LNCaP clone FGC (cell line): ENCODE data around the gene AK8.

Source experiments
- DNase-seq: peaks from one replicate; pipeline ENCODE4 v3.0.0-alpha.2; 2011; ENCODE audit warnings: low read depth
- H3K4me3 ChIP-seq: 2 replicates; pipeline ENCODE4 v1.5.1; 2011; ENCODE audit warnings: mild to moderate bottlenecking, low read depth, low read length, control low read depth
- TF ChIP-seq, protein P1 (sequence below): IDR thresholded peaks from 2 replicates; pipeline ENCODE4 v1.5.1; 2012; ENCODE audit warnings: mild to moderate bottlenecking; ENCODE audit not compliant: control insufficient read depth, insufficient read depth; ENCODE audit errors: extremely low read depth

Gene AK8

DNA sequence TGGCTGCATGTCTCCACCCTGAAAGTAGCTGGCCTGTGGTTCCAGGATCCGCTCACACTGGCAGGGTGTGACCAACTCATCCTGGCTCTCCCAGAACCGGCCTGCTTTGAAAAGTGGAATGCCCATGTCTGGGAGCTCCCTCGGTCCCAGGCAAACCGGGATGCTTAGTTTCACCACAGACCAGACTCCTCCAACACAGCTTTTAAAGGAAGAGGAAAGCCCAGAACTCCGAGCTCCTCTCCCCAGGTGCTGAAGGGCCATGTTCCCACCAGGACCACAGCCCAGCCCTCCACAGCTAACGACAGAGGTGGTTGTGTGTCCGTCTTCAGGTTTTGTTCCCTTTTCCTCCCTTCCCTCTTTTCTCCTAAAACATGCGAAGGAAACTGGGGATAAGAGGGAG, 169.8 kb downstream of the AK8 start:
- TF ChIP-seq, protein P1, sequence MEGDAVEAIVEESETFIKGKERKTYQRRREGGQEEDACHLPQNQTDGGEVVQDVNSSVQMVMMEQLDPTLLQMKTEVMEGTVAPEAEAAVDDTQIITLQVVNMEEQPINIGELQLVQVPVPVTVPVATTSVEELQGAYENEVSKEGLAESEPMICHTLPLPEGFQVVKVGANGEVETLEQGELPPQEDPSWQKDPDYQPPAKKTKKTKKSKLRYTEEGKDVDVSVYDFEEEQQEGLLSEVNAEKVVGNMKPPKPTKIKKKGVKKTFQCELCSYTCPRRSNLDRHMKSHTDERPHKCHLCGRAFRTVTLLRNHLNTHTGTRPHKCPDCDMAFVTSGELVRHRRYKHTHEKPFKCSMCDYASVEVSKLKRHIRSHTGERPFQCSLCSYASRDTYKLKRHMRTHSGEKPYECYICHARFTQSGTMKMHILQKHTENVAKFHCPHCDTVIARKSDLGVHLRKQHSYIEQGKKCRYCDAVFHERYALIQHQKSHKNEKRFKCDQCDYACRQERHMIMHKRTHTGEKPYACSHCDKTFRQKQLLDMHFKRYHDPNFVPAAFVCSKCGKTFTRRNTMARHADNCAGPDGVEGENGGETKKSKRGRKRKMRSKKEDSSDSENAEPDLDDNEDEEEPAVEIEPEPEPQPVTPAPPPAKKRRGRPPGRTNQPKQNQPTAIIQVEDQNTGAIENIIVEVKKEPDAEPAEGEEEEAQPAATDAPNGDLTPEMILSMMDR = no peak
- H3K4me3 ChIP-seq = no peak overlapping the region

GRCh38 chr9:132703336-132703735, 174.7 kb downstream of the AK8 start:
- no peak overlapping the region for H3K4me3 ChIP-seq
- TF ChIP-seq, protein P1 = no peak
- DNase-seq = peak; percentile 25

More for the DNA sequence above, 169.8 kb downstream of the AK8 start:
- DNase-seq = no peak

- no peak for DNase-seq
- no peak overlapping the region for H3K4me3 ChIP-seq
- TF ChIP-seq, protein P1 = no peak
Measured at GRCh38 chr9:132702254-132702653, 175.8 kb downstream of the AK8 start.

DNA sequence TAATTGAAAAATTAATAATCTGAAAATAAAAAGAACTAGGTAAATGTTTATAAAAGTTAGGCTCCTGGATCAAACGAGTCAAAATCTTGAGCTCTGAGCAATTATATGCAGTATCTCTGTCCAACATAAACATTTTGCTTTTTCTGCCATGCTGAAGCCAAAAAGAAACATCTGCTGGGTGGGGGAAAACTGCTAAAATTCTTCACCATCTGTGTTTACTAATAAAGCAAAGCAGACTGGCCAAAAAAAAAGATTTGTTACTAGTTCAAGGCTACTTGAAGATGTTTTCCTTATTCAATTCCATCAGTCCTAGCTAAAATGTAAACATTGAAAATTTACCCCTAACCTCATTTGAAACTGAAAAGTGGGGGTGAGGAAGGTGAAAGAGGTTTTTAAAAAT, 178.1 kb downstream of the AK8 start:
- no peak overlapping the region for H3K4me3 ChIP-seq
- DNase-seq = no peak
- TF ChIP-seq, protein P1 = no peak

GRCh38 chr9:132698989-132699388, 179.1 kb downstream of the AK8 start:
- TF ChIP-seq, protein P1 = no peak
- H3K4me3 ChIP-seq = no peak overlapping the region
- DNase-seq = peak; percentile 82

GRCh38 chr9:132697230-132697629, 180.9 kb downstream of the AK8 start:
- no peak overlapping the region for H3K4me3 ChIP-seq
- TF ChIP-seq, protein P1 = no peak
- DNase-seq = no peak

- no peak overlapping the region for H3K4me3 ChIP-seq
- TF ChIP-seq, protein P1 = peak; percentile 39
- no peak for DNase-seq
Measured at GRCh38 chr9:132694144-132694543, 183.9 kb downstream of the AK8 start.
